G401.6 (cell line): ENCODE data around the gene MRPL18.
"Not testable (repeated sequence)": the region's sequence is repeated elsewhere in the genome, so short reads cannot be mapped to it uniquely, and the experiment has no call there.

Source experiments
- FAIRE-seq: peaks from 2 replicates; lab custom pipeline; 2012; peaks lifted over from hg19 to GRCh38; lab: Jason Lieb, UNC

The MRPL18 gene

GRCh38 chr6:159777240-159777904 is 12.9 kb upstream of the MRPL18 start:
- no peak for FAIRE-seq

- FAIRE-seq = peak; percentile 13
Measured at GRCh38 chr6:159778131-159778530, 12.1 kb upstream of the MRPL18 start.

- peak; percentile 77 for FAIRE-seq
Measured at GRCh38 chr6:159778542-159779103, 11.6 kb upstream of the MRPL18 start.

GRCh38 chr6:159788276-159788675 is 2.0 kb upstream of the MRPL18 start:
- no peak for FAIRE-seq

GRCh38 chr6:159788753-159789376 is 1.4 kb upstream of the MRPL18 start:
- no peak for FAIRE-seq

GRCh38 chr6:159789377-159790148 is 704 bp upstream of the MRPL18 start, which contains the start of gene TCP1:
Gene TCP1, minus strand, starts transcription at chr6:159789602. Its CDS starts 134 bp downstream, at chr6:159789468.
- FAIRE-seq = peak; percentile 97

GRCh38 chr6:159790956-159791598 is 810 bp downstream of the MRPL18 start:
- FAIRE-seq = no peak

GRCh38 chr6:159794976-159795375 is 4.7 kb downstream of the MRPL18 start:
- not testable (repeated sequence) for FAIRE-seq

- FAIRE-seq = no peak
Measured at GRCh38 chr6:159797554-159797953, 7.3 kb downstream of the MRPL18 start.

GRCh38 chr6:159800141-159800865 is 10.0 kb downstream of the MRPL18 start, which contains the start of gene PNLDC1:
Gene PNLDC1, plus strand, starts transcription at chr6:159800276. Its CDS starts 32 bp downstream, at chr6:159800308.
- FAIRE-seq = no peak

GRCh38 chr6:159801935-159802334 is 11.7 kb downstream of the MRPL18 start:
- no peak for FAIRE-seq

GRCh38 chr6:159804504-159804903 is 14.2 kb downstream of the MRPL18 start:
- no peak for FAIRE-seq

GRCh38 chr6:159805440-159806020 is 15.3 kb downstream of the MRPL18 start:
- no peak for FAIRE-seq

GRCh38 chr6:159806021-159806458 is 15.8 kb downstream of the MRPL18 start:
- no peak for FAIRE-seq

- no peak for FAIRE-seq
Measured at GRCh38 chr6:159807150-159807858, 17.0 kb downstream of the MRPL18 start.

GRCh38 chr6:159808647-159809046 is 18.4 kb downstream of the MRPL18 start:
- FAIRE-seq = no peak

GRCh38 chr6:159809149-159809548 is 18.9 kb downstream of the MRPL18 start:
- no peak for FAIRE-seq

- no peak for FAIRE-seq
Measured at GRCh38 chr6:159813781-159814180, 23.5 kb downstream of the MRPL18 start.

- FAIRE-seq = no peak
Measured at GRCh38 chr6:159815410-159815809, 25.1 kb downstream of the MRPL18 start.

- not testable (repeated sequence) for FAIRE-seq
Measured at GRCh38 chr6:159816775-159817174, 26.5 kb downstream of the MRPL18 start.
